OCI-LY3 (cell line): Measurements from ENCODE around the gene CCSER1.

Experiments
- EZH2phosphoT487 ChIP-seq: fragments of 200-600 bp; shearing (Covaris generic); IDR thresholded peaks from 2 replicates; pipeline ENCODE4 v1.6.1; 2018; ENCODE audit warnings: antibody characterized with exemption, mixed run types, low read depth
- TF ChIP-seq, protein P1 (sequence below): fragments of 200-600, 300-600 bp; sonication (generic); IDR thresholded peaks from 2 replicates; pipeline ENCODE4 v1.5.1; 2014; ENCODE audit warnings: antibody characterized with exemption, low read length, low read depth

DNA sequence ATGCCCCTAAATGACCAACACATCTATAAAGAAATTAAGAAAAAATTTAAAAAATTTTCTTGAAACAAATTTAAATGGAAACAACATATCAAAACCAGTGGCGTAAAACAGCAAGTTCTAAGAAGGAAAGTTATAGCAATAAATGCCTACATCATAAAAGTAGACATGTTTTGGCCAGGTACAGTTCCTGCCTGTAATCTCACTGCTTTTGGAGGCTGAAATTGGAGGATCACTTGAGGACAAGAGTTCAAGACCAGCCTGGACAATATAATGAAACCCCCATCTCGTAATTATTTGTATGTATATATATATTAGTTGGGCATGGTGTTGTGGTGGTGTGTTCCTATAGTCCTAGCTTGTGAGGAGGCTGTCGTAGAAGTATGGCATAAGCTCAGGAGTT lies 1504.1 kb downstream of the CCSER1 start:
- TF ChIP-seq, protein P1, sequence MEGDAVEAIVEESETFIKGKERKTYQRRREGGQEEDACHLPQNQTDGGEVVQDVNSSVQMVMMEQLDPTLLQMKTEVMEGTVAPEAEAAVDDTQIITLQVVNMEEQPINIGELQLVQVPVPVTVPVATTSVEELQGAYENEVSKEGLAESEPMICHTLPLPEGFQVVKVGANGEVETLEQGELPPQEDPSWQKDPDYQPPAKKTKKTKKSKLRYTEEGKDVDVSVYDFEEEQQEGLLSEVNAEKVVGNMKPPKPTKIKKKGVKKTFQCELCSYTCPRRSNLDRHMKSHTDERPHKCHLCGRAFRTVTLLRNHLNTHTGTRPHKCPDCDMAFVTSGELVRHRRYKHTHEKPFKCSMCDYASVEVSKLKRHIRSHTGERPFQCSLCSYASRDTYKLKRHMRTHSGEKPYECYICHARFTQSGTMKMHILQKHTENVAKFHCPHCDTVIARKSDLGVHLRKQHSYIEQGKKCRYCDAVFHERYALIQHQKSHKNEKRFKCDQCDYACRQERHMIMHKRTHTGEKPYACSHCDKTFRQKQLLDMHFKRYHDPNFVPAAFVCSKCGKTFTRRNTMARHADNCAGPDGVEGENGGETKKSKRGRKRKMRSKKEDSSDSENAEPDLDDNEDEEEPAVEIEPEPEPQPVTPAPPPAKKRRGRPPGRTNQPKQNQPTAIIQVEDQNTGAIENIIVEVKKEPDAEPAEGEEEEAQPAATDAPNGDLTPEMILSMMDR: no peak
- no peak for TF ChIP-seq EZH2phosphoT487
